ENCODE measurements around the gene BRAF. TPM values are rescaled to one million over a fixed set of nuclear protein-coding genes. Genes with fewer than 3 reads are reported as not detected.
"Not testable (repeated sequence)": the region's sequence is repeated elsewhere in the genome, so short reads cannot be mapped to it uniquely, and the experiment has no call there.

Gene BRAF
- total and polyA plus RNA-seq, 2 experiments from 2014 or later: 15.5 to 34.8 TPM

DNA sequence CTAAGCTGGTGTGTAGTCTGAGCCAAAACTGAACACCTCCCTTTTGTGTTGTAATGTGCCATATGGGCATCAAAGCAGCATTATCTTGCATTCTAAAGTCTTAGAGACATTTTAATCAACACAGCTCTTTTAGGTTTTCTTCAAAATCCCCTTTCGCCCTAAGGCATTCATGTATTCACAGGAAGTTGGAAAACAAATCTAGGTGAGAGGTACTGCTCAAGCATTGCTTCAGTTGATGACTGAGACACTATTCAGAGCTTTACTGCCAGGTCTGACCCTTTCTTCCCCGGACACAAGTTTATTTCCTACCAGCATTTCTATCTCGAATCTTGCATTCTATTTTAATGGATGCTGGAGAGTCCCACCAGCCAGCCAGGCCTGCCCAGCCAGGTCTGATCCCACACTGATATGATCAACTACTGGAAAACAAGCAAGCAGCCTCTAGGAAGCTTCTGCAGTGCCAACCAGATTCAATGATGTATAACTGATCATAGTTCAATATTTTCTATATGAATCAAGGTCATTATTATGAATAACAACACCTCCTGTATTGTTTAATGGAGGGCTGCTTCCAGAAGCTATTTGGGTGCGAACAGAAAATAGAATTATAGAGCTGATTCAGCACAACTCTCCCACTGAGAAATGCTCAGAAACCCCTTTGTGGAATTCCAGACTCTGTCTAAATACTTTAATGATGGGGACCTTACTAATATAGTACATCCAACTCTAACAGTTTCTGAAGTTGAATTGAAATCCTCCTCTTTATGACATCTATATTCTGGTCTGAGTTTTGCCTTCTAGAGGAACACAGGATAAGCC, 4.0 kb upstream of the BRAF start:
- H3K9me3 ChIP-seq (ENCODE audit: low read depth): no peaks in the 10 kb centered on the region
- peaks cover 3% of the 10 kb centered on the region for H3K4me1 ChIP-seq (ENCODE audit: low read depth)
- no peak for TF ChIP-seq CTCF (IDR thresholded peaks at IDR 0.05; ENCODE audit: low read depth, low read length)
- no peak overlapping the region for H3K4me3 ChIP-seq
- no peaks in the 10 kb centered on the region for H3K36me3 ChIP-seq
- no peak overlapping the region for H3K27ac ChIP-seq
- H3K27me3 ChIP-seq: peaks cover 14% of the 10 kb centered on the region
- DNase-seq (ENCODE audit: low read depth in 1 of 2, low spot score in 1 of 2): no peak

DNA sequence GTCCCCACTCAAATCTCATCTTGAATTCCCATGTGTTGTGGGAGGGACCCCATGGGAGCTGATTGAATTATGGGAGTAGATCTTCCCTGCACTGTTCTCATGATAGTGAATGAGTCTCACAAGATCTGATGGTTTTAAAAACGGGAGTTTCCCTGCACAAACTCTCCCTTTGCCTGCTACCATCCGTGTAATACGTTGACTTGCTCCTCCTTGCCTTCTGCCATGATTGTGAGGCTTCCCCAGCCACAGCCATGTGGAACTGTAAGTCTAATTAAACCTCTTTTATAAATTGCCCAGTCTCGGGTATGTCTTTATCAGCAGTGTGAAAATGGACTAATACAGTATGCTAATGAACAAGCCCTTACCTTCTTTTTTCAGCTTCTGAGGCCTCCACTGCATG, 3.2 kb upstream of the BRAF start:
- not testable (repeated sequence) for DNase-seq (ENCODE audit: low read depth in 1 of 2, low spot score in 1 of 2)

DNA sequence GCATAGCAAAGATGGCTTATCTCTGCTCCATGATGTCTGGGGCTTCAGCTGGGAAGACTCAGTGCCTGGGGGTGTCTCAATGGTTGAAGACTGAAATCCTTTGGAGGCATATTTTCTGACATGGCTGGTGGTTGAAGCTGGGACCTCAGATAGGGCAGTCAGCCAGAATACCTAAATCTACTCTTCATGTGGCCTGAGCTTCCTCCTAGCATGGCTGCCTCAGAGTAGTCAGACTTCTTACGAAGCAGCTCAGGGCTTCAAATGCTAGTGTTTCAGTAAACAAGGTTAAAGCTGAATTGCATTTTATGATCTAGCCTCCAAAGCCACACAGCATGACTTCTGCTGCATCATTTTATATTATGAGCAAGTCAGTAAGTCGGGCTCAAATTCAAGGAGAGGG, 2.6 kb upstream of the BRAF start:
- Histone ChIP-seq H3K9me3 (ENCODE audit: low read depth) (no peaks in the 10 kb centered on the region), H3K36me3 (no peaks in the 10 kb centered on the region), H3K4me3 (no peak overlapping the region), H3K4me1 (ENCODE audit: low read depth) (peaks cover 14% of the 10 kb centered on the region), H3K27me3 (peaks cover 3% of the 10 kb centered on the region), H3K27ac (no peak overlapping the region)
- TF ChIP-seq CTCF (IDR thresholded peaks at IDR 0.05; ENCODE audit: low read depth, low read length): no peak
- DNase-seq (ENCODE audit: low read depth in 1 of 2, low spot score in 1 of 2): no peak

More for the DNA sequence above, 3.2 kb upstream of the BRAF start:
- H3K9me3 ChIP-seq (ENCODE audit: low read depth); H3K27ac ChIP-seq; H3K27me3 ChIP-seq; H3K4me1 ChIP-seq (ENCODE audit: low read depth); H3K4me3 ChIP-seq; H3K36me3 ChIP-seq: not testable (repeated sequence)

DNA sequence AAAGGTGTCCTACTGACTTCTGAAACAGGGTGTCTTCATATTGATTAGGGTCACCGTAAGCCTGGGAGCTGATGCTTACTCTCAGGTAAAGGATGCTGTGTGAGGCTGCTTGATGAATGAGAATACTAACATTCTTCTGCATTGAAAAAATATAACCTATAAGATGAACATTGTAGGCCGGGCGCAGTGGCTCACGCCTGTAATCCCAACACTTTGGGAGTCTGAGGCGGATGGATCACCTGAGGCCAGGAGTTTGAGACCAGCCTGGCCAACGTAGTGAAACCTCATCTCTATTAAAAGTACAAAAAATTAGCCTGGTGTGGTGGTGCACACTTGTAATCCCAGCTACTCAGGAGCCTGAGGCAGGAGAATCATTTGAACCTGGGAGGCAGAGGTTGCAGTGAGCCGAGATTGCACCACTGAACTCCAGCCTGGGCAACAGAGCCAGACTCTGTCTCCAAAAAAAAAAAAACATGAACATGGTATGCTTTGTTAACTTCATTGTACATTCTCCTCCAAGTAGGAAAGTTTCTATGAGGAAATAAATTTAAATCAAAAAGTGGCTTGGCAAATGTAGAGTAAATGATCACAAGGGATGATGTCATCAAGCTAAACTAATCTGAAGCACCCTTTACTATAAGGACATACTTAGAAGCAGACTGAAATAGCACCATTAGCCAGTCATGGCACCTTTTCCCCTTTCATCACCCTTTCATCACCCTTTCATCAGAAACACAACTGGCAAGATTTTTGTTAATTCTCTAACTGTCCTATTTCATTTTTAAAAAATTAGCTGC, 1.5 kb upstream of the BRAF start:
- DNase-seq (ENCODE audit: low read depth in 1 of 2, low spot score in 1 of 2): no peak
- peaks cover 14% of the 10 kb centered on the region for H3K4me1 ChIP-seq (ENCODE audit: low read depth)

GRCh38 chr7:140924019-140924820, 509 bp downstream of the BRAF start:
- DNase-seq (ENCODE audit: low read depth in 1 of 2, low spot score in 1 of 2): peak; percentile 57 to 82
- peak overlapping the region; percentile 70 for H3K4me3 ChIP-seq
- peak overlapping the region; percentile 97 for H3K27ac ChIP-seq
- H3K27me3 ChIP-seq: no peaks in the 10 kb centered on the region
- TF ChIP-seq CTCF (IDR thresholded peaks at IDR 0.05; ENCODE audit: low read depth, low read length): peak; percentile 49
- peaks cover 14% of the 10 kb centered on the region for H3K4me1 ChIP-seq (ENCODE audit: low read depth)
- no peaks in the 10 kb centered on the region for H3K9me3 ChIP-seq (ENCODE audit: low read depth)
- no peaks in the 10 kb centered on the region for H3K36me3 ChIP-seq

More for the DNA sequence above, 1.5 kb upstream of the BRAF start:
- Histone ChIP-seq H3K9me3 (ENCODE audit: low read depth) (no peaks in the 10 kb centered on the region), H3K27me3 (no peaks in the 10 kb centered on the region), H3K4me3 (no peak overlapping the region), H3K27ac (no peak overlapping the region), H3K36me3 (no peaks in the 10 kb centered on the region)
- TF ChIP-seq CTCF (IDR thresholded peaks at IDR 0.05; ENCODE audit: low read depth, low read length): no peak
